ENCODE results near the gene VEZF1. TPM values are rescaled to one million over a fixed set of nuclear protein-coding genes. Genes with fewer than 3 reads are reported as not detected.

VEZF1 gene
- total RNA-seq, 1 donor from 2014 or later = 77.2 TPM

DNA sequence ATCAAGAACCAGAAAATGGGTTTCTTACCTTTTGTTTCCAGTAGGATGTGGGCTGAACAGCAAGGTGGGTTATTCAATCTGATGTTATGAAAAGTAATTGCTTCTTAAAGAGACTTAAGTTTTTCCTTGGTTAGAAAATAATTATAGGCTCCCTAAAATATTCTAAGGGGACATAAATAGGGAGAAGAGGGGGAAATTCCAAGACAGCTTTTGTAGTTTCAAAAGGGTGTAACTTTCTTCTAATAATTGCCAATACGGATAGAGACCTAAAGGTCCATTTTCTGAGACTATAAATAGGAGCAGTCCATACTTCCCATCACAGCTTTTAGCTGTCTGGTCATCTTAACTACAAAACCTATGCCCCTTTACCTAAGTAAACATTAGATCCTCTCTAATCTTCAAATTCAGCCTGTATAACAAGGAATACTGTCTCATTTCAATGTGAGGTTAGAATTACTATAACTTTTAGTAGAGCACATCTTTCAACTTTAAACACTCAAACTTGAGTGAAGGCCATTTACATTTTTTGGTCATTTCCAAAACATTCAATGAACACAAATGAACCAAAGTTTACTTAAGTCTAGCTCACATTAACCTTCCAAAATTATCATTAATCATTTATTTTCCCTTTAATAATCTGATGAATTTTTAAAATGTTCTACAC, 13.5 kb upstream of the VEZF1 start:
- TF ChIP-seq, protein P1, sequence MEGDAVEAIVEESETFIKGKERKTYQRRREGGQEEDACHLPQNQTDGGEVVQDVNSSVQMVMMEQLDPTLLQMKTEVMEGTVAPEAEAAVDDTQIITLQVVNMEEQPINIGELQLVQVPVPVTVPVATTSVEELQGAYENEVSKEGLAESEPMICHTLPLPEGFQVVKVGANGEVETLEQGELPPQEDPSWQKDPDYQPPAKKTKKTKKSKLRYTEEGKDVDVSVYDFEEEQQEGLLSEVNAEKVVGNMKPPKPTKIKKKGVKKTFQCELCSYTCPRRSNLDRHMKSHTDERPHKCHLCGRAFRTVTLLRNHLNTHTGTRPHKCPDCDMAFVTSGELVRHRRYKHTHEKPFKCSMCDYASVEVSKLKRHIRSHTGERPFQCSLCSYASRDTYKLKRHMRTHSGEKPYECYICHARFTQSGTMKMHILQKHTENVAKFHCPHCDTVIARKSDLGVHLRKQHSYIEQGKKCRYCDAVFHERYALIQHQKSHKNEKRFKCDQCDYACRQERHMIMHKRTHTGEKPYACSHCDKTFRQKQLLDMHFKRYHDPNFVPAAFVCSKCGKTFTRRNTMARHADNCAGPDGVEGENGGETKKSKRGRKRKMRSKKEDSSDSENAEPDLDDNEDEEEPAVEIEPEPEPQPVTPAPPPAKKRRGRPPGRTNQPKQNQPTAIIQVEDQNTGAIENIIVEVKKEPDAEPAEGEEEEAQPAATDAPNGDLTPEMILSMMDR (IDR thresholded peaks at IDR 0.05; ENCODE audit: borderline replicate concordance) = no peak
- H3K4me3 ChIP-seq = no peak overlapping the region
- no peak overlapping the region for H3K27ac ChIP-seq (replicated peaks)
- no peak for DNase-seq
- no peaks in the 10 kb centered on the region for H3K27me3 ChIP-seq (ENCODE audit: low read depth)
- no peaks in the 10 kb centered on the region for H3K9me3 ChIP-seq (replicated peaks)
- H3K4me1 ChIP-seq = peaks cover 68% of the 10 kb centered on the region
- intact Hi-C loops (cut with micrococcal nuclease) = loop anchor here (10.0 kb wide), 1 partner anchor 113 kb away; no protein-coding TSS in a partner anchor
- H3K36me3 ChIP-seq = peaks cover 65% of the 10 kb centered on the region

DNA sequence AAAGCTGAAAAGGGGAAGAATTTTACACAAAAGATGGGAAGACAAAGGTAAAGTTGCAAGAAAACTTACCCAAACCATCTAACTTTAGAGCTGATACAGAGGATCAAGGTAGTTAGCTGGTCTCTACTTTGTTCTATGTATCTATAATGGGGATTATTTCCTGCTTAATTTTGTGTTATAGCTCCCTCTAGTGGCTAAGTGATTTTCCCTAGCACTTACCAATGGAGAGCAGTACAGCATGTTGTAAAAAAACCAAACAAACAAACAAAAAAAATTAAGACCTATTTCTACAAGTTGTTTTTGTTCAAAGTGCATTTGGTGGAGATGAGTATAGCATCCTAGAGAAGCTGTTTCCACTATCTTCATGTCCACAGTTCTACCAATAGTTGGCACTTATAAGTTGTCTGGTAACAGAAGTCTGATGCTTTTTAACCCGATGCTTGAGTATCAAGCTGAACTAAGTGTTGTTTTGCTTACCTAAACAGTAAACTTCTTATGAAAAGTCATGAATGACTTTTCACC, 11.5 kb upstream of the VEZF1 start:
- H3K36me3 ChIP-seq = peaks cover 50% of the 10 kb centered on the region
- DNase-seq = no peak
- H3K9me3 ChIP-seq (replicated peaks) = no peaks in the 10 kb centered on the region
- H3K4me3 ChIP-seq = no peak overlapping the region
- H3K27ac ChIP-seq (replicated peaks) = peak overlapping the region; percentile 16
- H3K4me1 ChIP-seq = peaks cover 60% of the 10 kb centered on the region
- no peaks in the 10 kb centered on the region for H3K27me3 ChIP-seq (ENCODE audit: low read depth)
- intact Hi-C loops (cut with micrococcal nuclease) = loop anchor here (10.0 kb wide), 1 partner anchor 115 kb away; no protein-coding TSS in a partner anchor
- TF ChIP-seq, protein P1 (IDR thresholded peaks at IDR 0.05; ENCODE audit: borderline replicate concordance) = peak; percentile 86

DNA sequence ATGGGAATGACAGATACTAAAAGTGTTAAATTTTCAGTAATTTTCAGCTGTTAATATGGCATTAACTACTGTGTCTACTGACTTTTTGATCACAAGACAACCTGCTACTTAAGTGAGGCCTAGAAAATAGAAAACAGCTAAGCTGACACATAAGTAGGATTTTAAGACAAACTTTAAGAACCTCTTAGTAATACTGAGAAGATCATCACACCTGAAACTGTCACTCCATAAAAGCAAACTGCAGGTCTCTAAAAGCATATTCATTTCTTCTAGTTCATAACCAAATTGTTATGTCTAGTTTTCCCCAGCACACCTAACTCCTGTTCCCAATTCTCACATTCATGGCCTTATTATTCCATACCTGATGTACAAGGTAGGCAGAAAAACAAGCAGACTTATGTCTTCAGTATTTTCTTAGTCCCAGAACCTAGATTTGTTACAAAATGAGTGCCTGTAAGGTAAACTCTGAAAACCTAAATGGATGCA, 11.0 kb upstream of the VEZF1 start:
- no peaks in the 10 kb centered on the region for H3K9me3 ChIP-seq (replicated peaks)
- peaks cover 45% of the 10 kb centered on the region for H3K36me3 ChIP-seq
- TF ChIP-seq, protein P1 (IDR thresholded peaks at IDR 0.05; ENCODE audit: borderline replicate concordance) = no peak
- intact Hi-C loops (cut with micrococcal nuclease) = no loop called here
- DNase-seq = no peak
- H3K27ac ChIP-seq (replicated peaks) = peak overlapping the region; percentile 16
- peaks cover 60% of the 10 kb centered on the region for H3K4me1 ChIP-seq
- H3K4me3 ChIP-seq = no peak overlapping the region
- H3K27me3 ChIP-seq (ENCODE audit: low read depth) = no peaks in the 10 kb centered on the region

DNA sequence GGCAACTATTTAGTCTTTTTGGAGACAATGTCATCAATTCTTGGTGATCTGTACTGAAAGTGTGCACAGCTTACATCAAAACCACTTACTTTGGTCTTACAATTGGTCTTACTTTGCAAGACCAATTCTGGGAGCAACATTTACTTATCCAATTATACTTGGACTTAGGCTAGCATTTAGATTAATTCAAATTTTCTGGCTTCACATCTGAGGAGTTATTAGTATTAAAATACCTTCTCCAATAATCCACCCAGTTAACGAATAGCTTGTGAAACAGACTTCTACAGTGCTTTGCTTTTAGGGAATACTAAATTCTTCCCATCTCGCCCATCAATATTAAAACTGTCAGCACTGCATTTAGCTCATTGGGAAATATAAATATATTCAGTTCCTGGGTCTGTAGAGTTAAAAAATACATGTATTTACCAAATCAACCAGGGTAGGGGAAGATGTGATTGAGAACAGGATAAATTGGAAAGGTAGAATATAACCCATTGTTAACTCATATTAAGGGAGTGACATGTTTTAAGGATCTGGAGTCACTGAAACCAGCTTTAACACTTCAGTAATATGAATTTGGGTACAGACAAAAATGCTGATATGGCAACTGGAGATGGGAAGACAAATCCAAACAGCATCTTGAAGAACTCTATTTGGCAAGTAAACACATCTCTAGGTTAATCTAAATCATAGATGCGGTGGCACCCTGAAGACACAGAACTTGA, 9.2 kb upstream of the VEZF1 start:
- intact Hi-C loops (cut with micrococcal nuclease) = loop anchor here (2.0 kb wide), 1 partner anchor 138 kb away; no protein-coding TSS in a partner anchor
- Histone ChIP-seq H3K4me3 (no peak overlapping the region), H3K27ac (replicated peaks) (no peak overlapping the region), H3K4me1 (peaks cover 60% of the 10 kb centered on the region), H3K36me3 (peaks cover 27% of the 10 kb centered on the region), H3K27me3 (ENCODE audit: low read depth) (no peaks in the 10 kb centered on the region), H3K9me3 (replicated peaks) (no peaks in the 10 kb centered on the region)
- TF ChIP-seq, protein P1 (IDR thresholded peaks at IDR 0.05; ENCODE audit: borderline replicate concordance) = no peak
- DNase-seq = no peak

DNA sequence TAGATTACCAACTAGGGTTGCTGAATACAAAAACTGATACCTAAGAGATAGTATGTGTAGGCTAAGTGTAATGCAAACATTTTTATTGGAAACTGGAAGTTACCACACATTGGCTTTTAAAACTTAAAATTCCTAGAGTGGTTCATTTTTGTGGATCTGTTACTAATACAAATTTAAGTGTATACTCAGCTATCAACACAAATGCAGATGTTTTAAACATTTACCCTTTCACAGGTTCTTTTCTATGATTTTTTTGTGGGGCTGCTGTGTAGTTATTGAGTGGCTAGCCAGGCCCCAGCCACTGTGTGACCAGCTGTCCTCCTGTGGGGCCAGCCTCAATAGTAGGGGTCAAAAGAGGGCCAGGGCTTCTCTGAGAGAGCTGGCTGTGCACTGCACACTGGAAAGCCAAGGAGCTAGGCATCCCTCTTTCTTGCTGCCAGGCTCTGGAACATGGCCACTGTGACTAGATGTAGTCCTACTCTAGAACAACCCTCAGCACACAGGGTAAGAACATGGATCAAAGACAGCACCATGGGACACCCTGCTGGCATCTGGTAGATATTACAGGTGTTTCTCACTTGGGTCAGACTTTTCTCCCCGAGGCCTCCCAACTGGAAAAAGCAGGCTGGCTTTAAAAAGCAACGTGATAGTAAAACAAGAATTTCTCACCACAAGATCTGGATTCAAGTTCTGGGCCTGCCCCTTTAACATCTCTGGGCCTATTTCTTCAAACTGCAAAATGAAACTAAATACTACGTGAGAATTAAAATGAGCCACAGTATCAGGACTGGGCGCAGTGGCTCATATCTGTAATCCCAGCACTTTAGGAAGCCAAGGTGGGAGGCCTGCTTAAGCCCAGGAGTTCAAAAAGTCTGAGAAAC, 7.3 kb upstream of the VEZF1 start:
- peaks cover 15% of the 10 kb centered on the region for H3K36me3 ChIP-seq
- no peaks in the 10 kb centered on the region for H3K27me3 ChIP-seq (ENCODE audit: low read depth)
- peak overlapping the region; percentile 99 for H3K27ac ChIP-seq (replicated peaks)
- TF ChIP-seq, protein P1 (IDR thresholded peaks at IDR 0.05; ENCODE audit: borderline replicate concordance) = peak; percentile 76
- H3K4me1 ChIP-seq = peaks cover 60% of the 10 kb centered on the region
- intact Hi-C loops (cut with micrococcal nuclease) = no loop called here
- no peak overlapping the region for H3K4me3 ChIP-seq
- H3K9me3 ChIP-seq (replicated peaks) = no peaks in the 10 kb centered on the region
- peak; percentile 37 for DNase-seq
